Measurements from ENCODE around the gene DEFB123. TPM values are rescaled to one million over a fixed set of nuclear protein-coding genes. Genes with fewer than 3 reads are reported as not detected.

DEFB123 gene
- total and polyA plus RNA-seq, 2 donors (not counting 1 experiment from before 2014, with no cell fraction given) = not detected

- H3K27ac ChIP-seq (ENCODE audit: insufficient read depth, low read length) = no peak overlapping the region
- H3K9ac ChIP-seq (ENCODE audit: insufficient read depth, low read length) = no peak overlapping the region
- H3K9me3 ChIP-seq (ENCODE audit: control insufficient read depth, insufficient read depth, low read depth, low read length) = no peaks in the 10 kb centered on the region
- H3K4me2 ChIP-seq (ENCODE audit: extremely low read depth, insufficient read depth, low read length) = no peak overlapping the region
- H3K36me3 ChIP-seq (ENCODE audit: control insufficient read depth, insufficient read depth, low read length) = no peaks in the 10 kb centered on the region
- no peaks in the 10 kb centered on the region for H4K20me1 ChIP-seq (ENCODE audit: control insufficient read depth, extremely low read depth, insufficient read depth, low read length)
- no peak for DNase-seq (ENCODE audit: low read depth in 2 of 2)
- no peaks in the 10 kb centered on the region for H3K4me1 ChIP-seq (ENCODE audit: control insufficient read depth, extremely low read depth, insufficient read depth, low read length)
- no peaks in the 10 kb centered on the region for H3K79me2 ChIP-seq (ENCODE audit: control insufficient read depth, insufficient read depth, low read length)
- H3K27me3 ChIP-seq (ENCODE audit: control insufficient read depth, insufficient read depth, low read length) = no peaks in the 10 kb centered on the region
- no peak overlapping the region for H3K4me3 ChIP-seq (replicated peaks in 1 of 4; ENCODE audit: control extremely low read depth in 1 of 4, insufficient read depth in 1 of 4, low read depth in 3 of 4, low read length in 4 of 4)
- no peak for TF ChIP-seq CTCF (conservative IDR thresholded peaks at IDR 0.05 in 1 of 2, IDR thresholded peaks at IDR 0.05 in 1 of 2; ENCODE audit: low read depth in 1 of 2, low read length in 2 of 2)
- TF ChIP-seq EZH2 (IDR thresholded peaks at IDR 0.05; ENCODE audit: low read length, missing control alignments) = no peak
- H2AFZ ChIP-seq (ENCODE audit: low read length) = no peak overlapping the region
These were observed 26.1 kb upstream of the DEFB123 start for GRCh38 chr20:31414381-31414780.

GRCh38 chr20:31415653-31416052 lies 24.8 kb upstream of the DEFB123 start:
- H4K20me1 ChIP-seq (ENCODE audit: control insufficient read depth, extremely low read depth, insufficient read depth, low read length) = no peaks in the 10 kb centered on the region
- H3K4me1 ChIP-seq (ENCODE audit: control insufficient read depth, extremely low read depth, insufficient read depth, low read length) = no peaks in the 10 kb centered on the region
- H3K79me2 ChIP-seq (ENCODE audit: control insufficient read depth, insufficient read depth, low read length) = no peaks in the 10 kb centered on the region
- no peaks in the 10 kb centered on the region for H3K36me3 ChIP-seq (ENCODE audit: control insufficient read depth, insufficient read depth, low read length)
- H3K9me3 ChIP-seq (ENCODE audit: control insufficient read depth, insufficient read depth, low read depth, low read length) = no peaks in the 10 kb centered on the region
- DNase-seq (ENCODE audit: low read depth in 2 of 2) = no peak
- H3K27me3 ChIP-seq (ENCODE audit: control insufficient read depth, insufficient read depth, low read length) = no peaks in the 10 kb centered on the region
- no peak overlapping the region for H3K4me2 ChIP-seq (ENCODE audit: extremely low read depth, insufficient read depth, low read length)
- no peak for TF ChIP-seq EZH2 (IDR thresholded peaks at IDR 0.05; ENCODE audit: low read length, missing control alignments)
- no peak for TF ChIP-seq CTCF (conservative IDR thresholded peaks at IDR 0.05 in 1 of 2, IDR thresholded peaks at IDR 0.05 in 1 of 2; ENCODE audit: low read depth in 1 of 2, low read length in 2 of 2)
- no peak overlapping the region for H2AFZ ChIP-seq (ENCODE audit: low read length)
- no peak overlapping the region for H3K9ac ChIP-seq (ENCODE audit: insufficient read depth, low read length)
- no peak overlapping the region for H3K27ac ChIP-seq (ENCODE audit: insufficient read depth, low read length)
- no peak overlapping the region for H3K4me3 ChIP-seq (replicated peaks in 1 of 4; ENCODE audit: control extremely low read depth in 1 of 4, insufficient read depth in 1 of 4, low read depth in 3 of 4, low read length in 4 of 4)

GRCh38 chr20:31418307-31418706 lies 22.1 kb upstream of the DEFB123 start:
- H3K9me3 ChIP-seq (ENCODE audit: control insufficient read depth, insufficient read depth, low read depth, low read length) = no peaks in the 10 kb centered on the region
- H3K4me1 ChIP-seq (ENCODE audit: control insufficient read depth, extremely low read depth, insufficient read depth, low read length) = no peaks in the 10 kb centered on the region
- H3K27ac ChIP-seq (ENCODE audit: insufficient read depth, low read length) = no peak overlapping the region
- no peak overlapping the region for H3K9ac ChIP-seq (ENCODE audit: insufficient read depth, low read length)
- no peak for TF ChIP-seq CTCF (conservative IDR thresholded peaks at IDR 0.05 in 1 of 2, IDR thresholded peaks at IDR 0.05 in 1 of 2; ENCODE audit: low read depth in 1 of 2, low read length in 2 of 2)
- TF ChIP-seq EZH2 (IDR thresholded peaks at IDR 0.05; ENCODE audit: low read length, missing control alignments) = no peak
- H4K20me1 ChIP-seq (ENCODE audit: control insufficient read depth, extremely low read depth, insufficient read depth, low read length) = no peaks in the 10 kb centered on the region
- H3K4me2 ChIP-seq (ENCODE audit: extremely low read depth, insufficient read depth, low read length) = no peak overlapping the region
- H2AFZ ChIP-seq (ENCODE audit: low read length) = no peak overlapping the region
- H3K27me3 ChIP-seq (ENCODE audit: control insufficient read depth, insufficient read depth, low read length) = no peaks in the 10 kb centered on the region
- H3K36me3 ChIP-seq (ENCODE audit: control insufficient read depth, insufficient read depth, low read length) = no peaks in the 10 kb centered on the region
- no peaks in the 10 kb centered on the region for H3K79me2 ChIP-seq (ENCODE audit: control insufficient read depth, insufficient read depth, low read length)
- no peak overlapping the region for H3K4me3 ChIP-seq (replicated peaks in 1 of 4; ENCODE audit: control extremely low read depth in 1 of 4, insufficient read depth in 1 of 4, low read depth in 3 of 4, low read length in 4 of 4)
- no peak for DNase-seq (ENCODE audit: low read depth in 2 of 2)

Data from fibroblast of lung (primary cell).